Psoas muscle (tissue), 8 donors: ENCODE data around the gene CHIC2. TPM values are rescaled to one million over a fixed set of nuclear protein-coding genes. Genes with fewer than 3 reads are reported as not detected.

Source experiments
- ATAC-seq, 4 donors: fragments of 200-7000 bp; cut with Tn5 transposase; one replicate each; pipeline ENCODE4 v1.9.1; 2020; ENCODE audit warnings: moderate library complexity in 3 of 4, mild to moderate bottlenecking in 2 of 4
- DNase-seq, 2 donors: peaks; one replicate each; pipeline ENCODE4 v3.0.0-alpha.2; 2020
- H3K27ac ChIP-seq: fragments of 200-600 bp; one replicate; pipeline ENCODE4 v1.8.0; 2022
- H3K27me3 ChIP-seq, 3 donors: fragments of 200-600 bp in 1 of 3; one replicate each; pipeline versions ENCODE4 v1.6.1 to v1.8.0; 2013 to 2022; ENCODE audit warnings: low read length in 2 of 3, mild to moderate bottlenecking in 2 of 3, moderate library complexity in 1 of 3; ENCODE audit not compliant: insufficient read depth in 3 of 3
- H3K36me3 ChIP-seq, 2 donors: fragments of 200-600 bp in 1 of 2; one replicate each; pipeline versions ENCODE4 v1.6.1 to v1.8.0; 2013 to 2022; ENCODE audit warnings: low read depth in 1 of 2, mild to moderate bottlenecking in 1 of 2, moderate library complexity in 1 of 2; ENCODE audit not compliant: insufficient read depth in 1 of 2
- H3K4me1 ChIP-seq: fragments of 200-600 bp; one replicate; pipeline ENCODE4 v1.8.0; 2022
- H3K4me3 ChIP-seq: fragments of 200-600 bp; one replicate; pipeline ENCODE4 v1.8.0; 2022; ENCODE audit warnings: mild to moderate bottlenecking
- H3K9me3 ChIP-seq: fragments of 200-600 bp; one replicate; pipeline ENCODE4 v1.8.0; 2022
- WGBS, 3 donors: extraction: QIAGEN DNeasy Blood & Tissue Kit; methylation state at CpG; one replicate each; pipeline versions ENCODE4 v1.1.6 to v1.1.7; 2013; 5-methylcytosine and 5-hydroxymethylcytosine counted together
- intact Hi-C, 2 donors: fragments of 100-400 bp; cut with DNase I; formaldehyde crosslinking; loops; one replicate each; pipeline versions ENCODE4 v1.11.0 to v1.14.2; 2022
- polyA plus RNA-seq, 3 donors: library from polyadenylated mRNA; stranded (reverse); fragments of 200-250 nt; gene quantifications; one replicate each; pipeline ENCODE4 v1.2.3, GENCODE V29; 2013
- total RNA-seq, 4 donors: library from RNA; stranded (reverse); fragmentation: NEBNext Ultra II Directional in 2 of 4; extraction: Animal tissue kit (Norgen Biotek cat#: 25700) in 2 of 4; gene quantifications; one replicate each; pipeline versions ENCODE4 v1.2.1 to v1.2.4, GENCODE V29; 2021 to 2023
- TF ChIP-seq, protein P1 (sequence below): fragments of 200-600 bp; IDR thresholded peaks from one replicate; pipeline ENCODE4 v1.8.0; 2022; ENCODE audit warnings: antibody characterized with exemption
- donor health status: healthy with polysubstance abuse.
- donor health status: DM: no; HTN: no; CAD: no; lungs with moderate emphysema.
- donor health status: Bipolar disorder and iron deficiency.
- donor health status: healthy.
- donor health status: DM: yes; HTN: yes; CAD: no.
- donor health status: DM: no; HTN: no; CAD: no.
- donor health status: DM: no; HTN: no; CAD: no.
- donor health status: DM: yes; HTN: yes; CAD: no.

CHIC2 gene
- total and polyA plus RNA-seq, 7 donors, result 8.6 to 17.4 (median 10.8) TPM

DNA sequence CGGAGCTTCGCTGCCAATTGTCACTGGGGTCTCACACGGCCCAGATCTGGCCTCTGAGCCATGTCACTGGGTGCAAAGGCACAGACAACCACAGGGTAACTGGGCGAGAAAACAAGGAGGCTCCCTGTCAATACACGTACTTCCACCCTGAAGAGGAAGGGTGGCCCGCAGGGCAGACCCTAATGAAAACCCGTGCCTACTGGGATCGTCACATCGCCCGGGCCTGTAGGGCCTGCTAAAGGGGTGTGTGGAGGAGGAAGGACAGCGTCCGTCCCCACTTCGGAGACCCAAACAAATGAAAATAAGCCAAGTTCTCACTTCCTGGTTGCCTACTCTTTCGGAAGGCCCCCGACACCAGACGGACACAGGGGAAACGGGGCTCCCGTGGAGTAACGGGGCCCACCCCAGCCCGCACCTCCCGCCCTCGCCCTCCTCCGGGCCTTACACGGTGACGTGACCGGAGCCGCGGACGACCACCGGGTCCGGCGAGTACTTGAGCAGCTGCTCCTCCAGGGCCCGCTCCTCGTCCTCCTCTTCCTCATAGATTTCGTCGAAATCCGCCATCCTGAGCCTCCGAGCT lies 578 bp downstream of the CHIC2 start:
- WGBS, 3 donors, result 0% methylated on average over 37 to 38 of the region's 38 CpGs
- peak overlapping the region; percentile 91 for H3K27ac ChIP-seq
- H3K27me3 ChIP-seq, result no peaks in the 10 kb centered on the region
- intact Hi-C loops, result no loop called here
- H3K36me3 ChIP-seq, result no peaks in the 10 kb centered on the region
- no peaks in the 10 kb centered on the region for H3K9me3 ChIP-seq
- H3K4me1 ChIP-seq, result peaks cover 54% of the 10 kb centered on the region
- DNase-seq (peak; percentile 36 to 71), ATAC-seq (peak; percentile 25 to 54 (median 40))
- peak overlapping the region; percentile 97 for H3K4me3 ChIP-seq
- TF ChIP-seq, protein P1, sequence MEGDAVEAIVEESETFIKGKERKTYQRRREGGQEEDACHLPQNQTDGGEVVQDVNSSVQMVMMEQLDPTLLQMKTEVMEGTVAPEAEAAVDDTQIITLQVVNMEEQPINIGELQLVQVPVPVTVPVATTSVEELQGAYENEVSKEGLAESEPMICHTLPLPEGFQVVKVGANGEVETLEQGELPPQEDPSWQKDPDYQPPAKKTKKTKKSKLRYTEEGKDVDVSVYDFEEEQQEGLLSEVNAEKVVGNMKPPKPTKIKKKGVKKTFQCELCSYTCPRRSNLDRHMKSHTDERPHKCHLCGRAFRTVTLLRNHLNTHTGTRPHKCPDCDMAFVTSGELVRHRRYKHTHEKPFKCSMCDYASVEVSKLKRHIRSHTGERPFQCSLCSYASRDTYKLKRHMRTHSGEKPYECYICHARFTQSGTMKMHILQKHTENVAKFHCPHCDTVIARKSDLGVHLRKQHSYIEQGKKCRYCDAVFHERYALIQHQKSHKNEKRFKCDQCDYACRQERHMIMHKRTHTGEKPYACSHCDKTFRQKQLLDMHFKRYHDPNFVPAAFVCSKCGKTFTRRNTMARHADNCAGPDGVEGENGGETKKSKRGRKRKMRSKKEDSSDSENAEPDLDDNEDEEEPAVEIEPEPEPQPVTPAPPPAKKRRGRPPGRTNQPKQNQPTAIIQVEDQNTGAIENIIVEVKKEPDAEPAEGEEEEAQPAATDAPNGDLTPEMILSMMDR, result no peak

DNA sequence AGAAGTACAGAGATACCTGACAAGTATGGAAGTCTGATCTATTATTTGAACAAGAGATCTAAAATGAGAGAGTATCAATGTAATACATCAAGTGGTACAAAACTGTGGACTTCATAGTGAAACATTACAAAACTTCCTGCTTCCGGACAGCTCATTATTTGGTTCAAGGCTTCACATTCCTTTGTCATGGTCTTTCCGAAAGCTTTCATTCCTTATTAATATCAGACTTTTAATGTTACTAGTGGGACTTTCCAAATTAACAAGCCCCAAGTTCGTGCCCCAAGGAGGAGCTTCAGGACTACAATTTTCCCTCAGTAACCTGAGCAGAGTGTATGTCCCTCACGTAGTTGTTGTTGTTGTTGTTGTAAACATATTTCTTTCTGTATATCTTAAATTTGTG lies 1.2 kb downstream of the CHIC2 start:
- DNase-seq (no peak), ATAC-seq (no peak)
- Histone ChIP-seq H3K9me3 (no peaks in the 10 kb centered on the region), H3K4me1 (peaks cover 57% of the 10 kb centered on the region), H3K27me3 (no peaks in the 10 kb centered on the region), H3K4me3 (peak overlapping the region; percentile 97), H3K27ac (peak overlapping the region; percentile 91), H3K36me3 (no peaks in the 10 kb centered on the region)
- TF ChIP-seq, protein P1, result no peak
- WGBS, 3 donors, result 1 to 4% (median 1%) methylated on average over 4 of the region's 4 CpGs
- intact Hi-C loops, result no loop called here

DNA sequence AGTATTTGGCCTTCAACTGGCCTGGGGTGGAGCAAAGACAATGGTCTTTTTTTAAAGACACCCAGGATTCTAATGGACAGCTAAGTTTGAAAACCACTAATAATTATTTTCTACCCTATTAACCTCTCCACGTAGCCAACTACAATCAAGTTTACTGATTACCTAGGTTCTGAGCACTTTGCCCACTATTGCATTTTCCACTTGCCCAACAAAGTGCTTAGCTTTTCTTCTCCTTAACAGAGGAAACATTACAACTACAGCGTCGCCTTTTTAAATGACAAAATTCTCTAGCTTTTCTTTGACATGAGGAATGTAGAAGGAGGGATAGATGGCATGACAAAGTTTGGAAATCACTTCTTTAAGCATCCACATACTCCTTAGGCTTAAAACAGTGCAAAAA lies 2.0 kb downstream of the CHIC2 start:
- no peak overlapping the region for H3K27ac ChIP-seq
- no peak for ATAC-seq
- no peaks in the 10 kb centered on the region for H3K36me3 ChIP-seq
- peaks cover 60% of the 10 kb centered on the region for H3K4me1 ChIP-seq
- no peak for DNase-seq
- H3K9me3 ChIP-seq, result no peaks in the 10 kb centered on the region
- TF ChIP-seq, protein P1, result no peak
- 58 to 69% (median 65%) methylated on average over 3 of the region's 3 CpGs for WGBS, 3 donors
- no peaks in the 10 kb centered on the region for H3K27me3 ChIP-seq
- H3K4me3 ChIP-seq, result peak overlapping the region; percentile 97
- intact Hi-C loops, result no loop called here

DNA sequence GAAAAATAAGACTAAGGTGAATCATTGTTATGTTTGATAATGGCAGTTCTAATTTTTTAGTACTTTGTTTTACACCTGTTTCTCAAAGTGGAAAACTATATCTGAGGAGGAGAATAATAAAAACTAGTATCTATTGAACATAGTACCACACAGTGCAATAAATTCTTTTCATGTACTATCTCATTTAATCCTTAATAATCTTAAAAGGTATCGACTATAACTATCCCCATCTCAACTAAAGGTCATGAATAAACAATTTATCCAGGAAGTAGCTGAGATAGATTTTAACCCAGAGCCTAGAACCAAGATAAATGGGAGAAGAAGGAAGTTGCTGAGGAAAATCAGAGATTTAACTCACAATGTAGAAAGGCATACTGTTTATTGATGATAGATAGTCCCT lies 2.5 kb downstream of the CHIC2 start:
- WGBS, 3 donors, result 92 to 96% (median 93%) methylated on average over 1 of the region's 1 CpG
- H3K4me3 ChIP-seq, result peak overlapping the region; percentile 97
- peaks cover 65% of the 10 kb centered on the region for H3K4me1 ChIP-seq
- ATAC-seq (no peak), DNase-seq (no peak)
- no peaks in the 10 kb centered on the region for H3K9me3 ChIP-seq
- TF ChIP-seq, protein P1, result no peak
- intact Hi-C loops, result no loop called here
- H3K27me3 ChIP-seq, result no peaks in the 10 kb centered on the region
- H3K27ac ChIP-seq, result no peak overlapping the region
- no peaks in the 10 kb centered on the region for H3K36me3 ChIP-seq

DNA sequence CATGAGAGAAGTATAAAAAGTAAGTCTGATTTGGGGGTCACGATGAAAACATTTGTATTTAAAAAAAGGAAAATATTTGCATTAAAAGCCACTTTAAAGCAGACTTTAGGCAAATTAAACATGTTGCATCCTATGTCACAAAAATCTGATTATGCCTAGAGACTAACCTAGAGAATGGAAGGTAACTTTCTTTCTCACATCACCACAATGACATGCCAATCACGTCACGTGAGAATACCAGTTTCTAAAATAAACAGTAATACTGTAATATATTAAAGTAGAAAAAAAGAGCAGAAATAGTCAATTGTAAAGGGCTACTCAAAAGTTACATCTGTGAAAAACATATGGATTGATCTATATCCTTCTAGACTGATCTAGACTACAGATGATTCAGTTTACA lies 3.3 kb downstream of the CHIC2 start:
- Histone ChIP-seq H3K4me3 (peak overlapping the region; percentile 97), H3K36me3 (no peaks in the 10 kb centered on the region), H3K27ac (no peak overlapping the region), H3K27me3 (no peaks in the 10 kb centered on the region), H3K9me3 (no peaks in the 10 kb centered on the region), H3K4me1 (peaks cover 71% of the 10 kb centered on the region)
- WGBS, 3 donors, result 54 to 67% (median 54%) methylated on average over 3 of the region's 3 CpGs
- ATAC-seq (no peak), DNase-seq (no peak)
- TF ChIP-seq, protein P1, result no peak
- intact Hi-C loops, result no loop called here
